Neural progenitor cell (in vitro differentiated cells): ENCODE measurements around the gene TMEM134.

Experiments
- EZH2 ChIP-seq: fragments of 200-600 bp; sonication (generic); IDR thresholded peaks from 2 replicates; pipeline ENCODE4 v1.6.1; 2017; ENCODE audit warnings: antibody characterized with exemption, mild to moderate bottlenecking, moderate library complexity
- EZH2phosphoT487 ChIP-seq: fragments of 200-600 bp; sonication (generic); IDR thresholded peaks from 2 replicates; pipeline ENCODE4 v1.6.1; 2017; ENCODE audit warnings: antibody characterized with exemption
- TF ChIP-seq, protein P1 (sequence below): fragments of 200-600 bp; sonication (generic); IDR thresholded peaks from 2 replicates; pipeline ENCODE4 v1.5.1; 2017; ENCODE audit warnings: antibody characterized with exemption, mild to moderate bottlenecking

DNA sequence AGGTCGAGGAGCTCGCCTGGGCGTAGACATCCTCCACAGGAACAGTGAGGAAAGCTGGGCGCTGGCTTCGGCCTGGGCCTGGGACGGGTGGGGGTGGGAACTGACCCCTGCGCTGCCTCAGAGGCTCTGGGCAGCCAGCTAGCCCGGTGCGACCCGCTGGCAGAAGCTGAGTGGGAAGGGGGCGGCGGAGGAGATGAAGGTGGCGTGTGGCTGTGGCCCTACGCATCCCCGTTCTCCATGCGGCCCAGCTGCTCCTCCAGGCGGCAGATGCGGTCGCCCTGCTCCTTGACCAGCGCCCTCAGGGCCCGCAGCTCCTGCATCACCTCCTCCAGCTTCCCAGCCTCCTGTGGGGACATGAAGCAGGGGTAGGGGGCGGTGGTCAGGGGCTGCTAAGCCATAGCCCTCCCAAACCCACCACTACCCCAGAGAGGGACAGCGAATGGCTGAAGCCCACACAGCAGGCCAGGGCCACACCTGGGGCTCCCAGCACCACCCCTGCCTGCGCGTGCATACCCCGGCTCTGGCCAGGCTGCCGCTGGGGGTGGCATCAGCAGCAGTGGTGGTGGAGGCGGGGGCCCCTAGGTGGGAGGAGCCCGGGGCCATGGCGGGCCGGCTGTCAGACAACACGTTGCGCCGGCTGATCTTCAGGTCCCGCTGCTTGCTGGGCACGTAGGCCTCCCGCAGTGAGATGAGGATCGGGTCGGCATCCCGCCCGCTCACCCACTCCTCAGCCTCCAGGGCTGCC, 30.7 kb downstream of the TMEM134 start:
- TF ChIP-seq, protein P1, sequence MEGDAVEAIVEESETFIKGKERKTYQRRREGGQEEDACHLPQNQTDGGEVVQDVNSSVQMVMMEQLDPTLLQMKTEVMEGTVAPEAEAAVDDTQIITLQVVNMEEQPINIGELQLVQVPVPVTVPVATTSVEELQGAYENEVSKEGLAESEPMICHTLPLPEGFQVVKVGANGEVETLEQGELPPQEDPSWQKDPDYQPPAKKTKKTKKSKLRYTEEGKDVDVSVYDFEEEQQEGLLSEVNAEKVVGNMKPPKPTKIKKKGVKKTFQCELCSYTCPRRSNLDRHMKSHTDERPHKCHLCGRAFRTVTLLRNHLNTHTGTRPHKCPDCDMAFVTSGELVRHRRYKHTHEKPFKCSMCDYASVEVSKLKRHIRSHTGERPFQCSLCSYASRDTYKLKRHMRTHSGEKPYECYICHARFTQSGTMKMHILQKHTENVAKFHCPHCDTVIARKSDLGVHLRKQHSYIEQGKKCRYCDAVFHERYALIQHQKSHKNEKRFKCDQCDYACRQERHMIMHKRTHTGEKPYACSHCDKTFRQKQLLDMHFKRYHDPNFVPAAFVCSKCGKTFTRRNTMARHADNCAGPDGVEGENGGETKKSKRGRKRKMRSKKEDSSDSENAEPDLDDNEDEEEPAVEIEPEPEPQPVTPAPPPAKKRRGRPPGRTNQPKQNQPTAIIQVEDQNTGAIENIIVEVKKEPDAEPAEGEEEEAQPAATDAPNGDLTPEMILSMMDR = no peak
- TF ChIP-seq EZH2phosphoT487 (no peak), EZH2 (no peak)
